Activated T-cell treated with anti-CD3 and anti-CD28 coated beads, Interleukin-2, amount 50 U/mL, for 24 hours (primary cell): ENCODE results near the gene TMEM132D.

Experiments
- DNase-seq: peaks from one replicate; pipeline ENCODE4 v3.0.0-alpha.2; 2020
- H3K27ac Mint-ChIP-seq: 2 replicates; pipeline ENCODE4 v1.8.0; 2020; ENCODE audit warnings: mild to moderate bottlenecking, mixed read lengths
- H3K27me3 Mint-ChIP-seq: 2 replicates; pipeline ENCODE4 v1.8.0; 2020; ENCODE audit warnings: mixed read lengths
- H3K36me3 Mint-ChIP-seq: 2 replicates; pipeline ENCODE4 v1.8.0; 2020; ENCODE audit warnings: low read depth, mixed read lengths
- H3K4me1 Mint-ChIP-seq: 2 replicates; pipeline ENCODE4 v1.8.0; 2020; ENCODE audit warnings: low read depth, mixed read lengths
- H3K4me3 Mint-ChIP-seq: 2 replicates; pipeline ENCODE4 v1.8.0; 2020; ENCODE audit warnings: mild to moderate bottlenecking, moderate library complexity, mixed read lengths
- H3K9me3 Mint-ChIP-seq: 2 replicates; pipeline ENCODE4 v1.8.0; 2020; ENCODE audit warnings: mixed read lengths

Gene TMEM132D

GRCh38 chr12:129083121-129083840 is 820.5 kb downstream of the TMEM132D start:
- Mint-ChIP-seq H3K27me3 (no peaks in the 10 kb centered on the region), H3K4me3 (no peak overlapping the region), H3K36me3 (no peaks in the 10 kb centered on the region), H3K9me3 (no peaks in the 10 kb centered on the region), H3K27ac (no peak overlapping the region), H3K4me1 (no peaks in the 10 kb centered on the region)
- DNase-seq = no peak

- H3K36me3 Mint-ChIP-seq = no peaks in the 10 kb centered on the region
- no peaks in the 10 kb centered on the region for H3K27me3 Mint-ChIP-seq
- no peak overlapping the region for H3K4me3 Mint-ChIP-seq
- H3K4me1 Mint-ChIP-seq = no peaks in the 10 kb centered on the region
- no peak for DNase-seq
- H3K27ac Mint-ChIP-seq = no peak overlapping the region
- no peaks in the 10 kb centered on the region for H3K9me3 Mint-ChIP-seq
Observed at GRCh38 chr12:129082441-129082840, 821.4 kb downstream of the TMEM132D start.

DNA sequence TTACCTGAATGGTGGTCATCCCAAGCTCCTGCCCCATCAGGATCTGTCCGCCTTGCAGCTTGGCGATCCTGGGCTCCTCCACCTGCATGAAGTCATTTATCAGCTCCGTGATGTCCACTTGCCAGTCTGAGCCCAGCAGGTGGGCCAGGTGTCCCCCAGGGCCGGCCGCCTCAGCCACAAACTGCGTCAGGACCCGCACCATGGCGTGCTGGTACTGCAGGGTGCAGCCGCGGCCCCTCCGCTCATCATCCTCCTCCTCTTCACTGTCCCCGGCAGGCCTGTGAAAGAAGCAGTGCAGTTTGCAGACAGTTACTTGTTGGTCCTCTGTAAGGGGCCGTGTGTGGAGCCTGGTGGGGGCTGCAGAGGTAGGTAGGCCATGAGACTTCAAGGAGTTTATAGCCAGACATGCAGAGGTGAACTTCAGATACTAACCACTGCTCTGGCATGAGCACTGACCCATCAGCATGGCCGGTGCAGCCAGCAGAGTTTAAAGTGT is 822.0 kb downstream of the TMEM132D start:
- Mint-ChIP-seq H3K27ac (no peak overlapping the region), H3K36me3 (no peaks in the 10 kb centered on the region), H3K4me1 (no peaks in the 10 kb centered on the region), H3K9me3 (no peaks in the 10 kb centered on the region), H3K4me3 (no peak overlapping the region), H3K27me3 (no peaks in the 10 kb centered on the region)
- no peak for DNase-seq

GRCh38 chr12:129080821-129081220 is 823.0 kb downstream of the TMEM132D start:
- H3K36me3 Mint-ChIP-seq = no peaks in the 10 kb centered on the region
- H3K4me1 Mint-ChIP-seq = no peaks in the 10 kb centered on the region
- H3K4me3 Mint-ChIP-seq = no peak overlapping the region
- no peak for DNase-seq
- H3K27ac Mint-ChIP-seq = no peak overlapping the region
- H3K27me3 Mint-ChIP-seq = no peaks in the 10 kb centered on the region
- H3K9me3 Mint-ChIP-seq = no peaks in the 10 kb centered on the region

DNA sequence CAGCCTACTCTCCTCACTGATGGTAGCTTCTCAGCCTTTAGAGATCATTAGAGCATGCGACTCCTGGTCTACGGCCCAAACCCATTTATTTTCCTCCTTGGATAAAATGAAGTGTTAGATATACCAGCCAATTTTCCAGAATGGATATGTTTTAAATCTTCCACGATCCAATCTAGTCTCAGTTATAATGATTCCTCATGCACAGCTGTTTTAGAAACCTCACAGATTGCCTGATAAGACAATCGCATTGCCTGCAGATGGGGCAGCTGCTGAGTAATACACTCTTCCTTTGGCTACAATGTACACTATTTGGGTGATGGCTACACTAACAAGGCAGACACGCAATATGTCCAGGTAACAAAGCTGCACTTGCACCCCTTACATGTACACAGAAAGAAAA is 823.4 kb downstream of the TMEM132D start:
- no peaks in the 10 kb centered on the region for H3K4me1 Mint-ChIP-seq
- no peak for DNase-seq
- H3K4me3 Mint-ChIP-seq = no peak overlapping the region
- no peaks in the 10 kb centered on the region for H3K36me3 Mint-ChIP-seq
- no peaks in the 10 kb centered on the region for H3K27me3 Mint-ChIP-seq
- H3K9me3 Mint-ChIP-seq = no peaks in the 10 kb centered on the region
- H3K27ac Mint-ChIP-seq = no peak overlapping the region

GRCh38 chr12:129079719-129080118 is 824.1 kb downstream of the TMEM132D start:
- Mint-ChIP-seq H3K4me3 (no peak overlapping the region), H3K36me3 (no peaks in the 10 kb centered on the region)

GRCh38 chr12:129076441-129077320 is 827.1 kb downstream of the TMEM132D start:
- no peaks in the 10 kb centered on the region for H3K4me1 Mint-ChIP-seq
- no peak overlapping the region for H3K27ac Mint-ChIP-seq
- no peaks in the 10 kb centered on the region for H3K36me3 Mint-ChIP-seq
- no peak overlapping the region for H3K4me3 Mint-ChIP-seq
- H3K27me3 Mint-ChIP-seq = no peaks in the 10 kb centered on the region
- DNase-seq = no peak
- no peaks in the 10 kb centered on the region for H3K9me3 Mint-ChIP-seq

More at GRCh38 chr12:129079719-129080118, 824.1 kb downstream of the TMEM132D start:
- Mint-ChIP-seq H3K9me3 (no peaks in the 10 kb centered on the region), H3K27ac (no peak overlapping the region), H3K27me3 (no peaks in the 10 kb centered on the region), H3K4me1 (no peaks in the 10 kb centered on the region)
- DNase-seq = no peak

- Mint-ChIP-seq H3K4me1 (no peaks in the 10 kb centered on the region), H3K9me3 (no peaks in the 10 kb centered on the region), H3K4me3 (no peak overlapping the region), H3K36me3 (no peaks in the 10 kb centered on the region), H3K27ac (no peak overlapping the region), H3K27me3 (no peaks in the 10 kb centered on the region)
- no peak for DNase-seq
Observed at GRCh38 chr12:129075460-129076208, 828.2 kb downstream of the TMEM132D start.

GRCh38 chr12:129074379-129074778 is 829.4 kb downstream of the TMEM132D start:
- Mint-ChIP-seq H3K4me3 (no peak overlapping the region), H3K27ac (no peak overlapping the region), H3K36me3 (no peaks in the 10 kb centered on the region), H3K27me3 (no peaks in the 10 kb centered on the region), H3K9me3 (no peaks in the 10 kb centered on the region), H3K4me1 (no peaks in the 10 kb centered on the region)
- DNase-seq = no peak

DNA sequence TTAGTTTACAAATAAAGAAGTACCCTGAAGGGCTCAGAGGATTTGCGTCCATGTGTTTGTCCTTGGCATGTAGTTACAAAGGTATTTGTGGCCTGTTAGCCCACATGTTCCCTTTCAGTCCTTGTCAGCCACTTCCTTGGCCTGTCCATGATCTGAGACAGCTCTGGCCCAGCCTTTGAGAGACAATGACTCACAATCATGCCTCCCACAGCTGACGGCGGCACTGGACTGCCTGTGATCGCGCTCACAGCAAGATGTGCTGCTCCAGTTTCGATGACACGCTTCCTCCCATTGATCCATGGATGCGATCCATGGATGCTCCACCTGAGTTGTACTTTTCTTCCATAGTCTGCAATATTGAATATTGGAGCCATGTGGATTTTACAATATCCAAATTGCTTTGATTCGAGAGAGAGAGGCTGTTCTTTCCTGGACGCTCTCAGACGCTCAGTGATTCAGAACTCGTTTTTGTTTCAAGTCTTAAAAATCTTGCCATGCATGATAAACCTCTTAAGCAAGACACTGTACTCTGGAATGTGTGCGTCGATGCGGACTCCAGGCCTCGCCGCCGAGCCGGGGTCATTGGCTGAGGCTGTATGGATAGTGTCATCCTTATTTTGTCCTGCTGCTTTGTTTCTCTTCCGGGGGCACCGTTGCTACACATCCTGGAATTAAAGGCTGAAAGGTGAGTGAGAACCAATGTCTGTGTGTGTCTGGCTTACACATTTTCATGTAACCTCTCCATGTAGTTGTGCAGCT is 830.5 kb downstream of the TMEM132D start:
- Mint-ChIP-seq H3K27me3 (no peaks in the 10 kb centered on the region), H3K4me3 (no peak overlapping the region), H3K27ac (no peak overlapping the region), H3K4me1 (no peaks in the 10 kb centered on the region), H3K9me3 (no peaks in the 10 kb centered on the region), H3K36me3 (no peaks in the 10 kb centered on the region)
- no peak for DNase-seq

GRCh38 chr12:129071362-129071761 is 832.5 kb downstream of the TMEM132D start:
- no peaks in the 10 kb centered on the region for H3K9me3 Mint-ChIP-seq
- H3K4me3 Mint-ChIP-seq = no peak overlapping the region
- no peaks in the 10 kb centered on the region for H3K36me3 Mint-ChIP-seq
- H3K27me3 Mint-ChIP-seq = no peaks in the 10 kb centered on the region
- no peaks in the 10 kb centered on the region for H3K4me1 Mint-ChIP-seq
- no peak overlapping the region for H3K27ac Mint-ChIP-seq
- no peak for DNase-seq

DNA sequence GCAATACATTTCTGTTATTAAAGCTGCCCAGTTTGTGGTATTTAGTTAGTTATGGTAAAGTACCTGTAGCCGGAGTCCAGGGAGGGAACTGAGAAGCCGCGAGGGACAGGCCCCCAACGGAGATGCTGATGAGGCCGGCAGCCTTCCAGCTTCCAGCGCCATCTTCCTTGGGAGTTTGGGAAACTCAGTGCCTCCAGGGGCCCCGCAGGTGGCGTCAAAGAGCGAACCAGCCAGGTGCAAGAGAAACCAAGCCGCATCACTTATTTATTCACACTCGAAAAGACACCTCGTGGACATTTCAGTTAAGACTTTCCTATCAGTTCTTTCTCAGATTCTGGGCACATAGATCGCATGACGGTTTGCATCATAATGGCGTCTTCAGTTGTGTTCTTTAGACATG is 833.9 kb downstream of the TMEM132D start:
- Mint-ChIP-seq H3K9me3 (peaks cover 2% of the 10 kb centered on the region), H3K4me3 (no peak overlapping the region), H3K27me3 (peaks cover 2% of the 10 kb centered on the region), H3K36me3 (no peaks in the 10 kb centered on the region), H3K4me1 (no peaks in the 10 kb centered on the region), H3K27ac (no peak overlapping the region)
- DNase-seq = no peak

- no peaks in the 10 kb centered on the region for H3K4me1 Mint-ChIP-seq
- H3K9me3 Mint-ChIP-seq = peaks cover 2% of the 10 kb centered on the region
Observed at GRCh38 chr12:129068684-129069083, 835.1 kb downstream of the TMEM132D start.

DNA sequence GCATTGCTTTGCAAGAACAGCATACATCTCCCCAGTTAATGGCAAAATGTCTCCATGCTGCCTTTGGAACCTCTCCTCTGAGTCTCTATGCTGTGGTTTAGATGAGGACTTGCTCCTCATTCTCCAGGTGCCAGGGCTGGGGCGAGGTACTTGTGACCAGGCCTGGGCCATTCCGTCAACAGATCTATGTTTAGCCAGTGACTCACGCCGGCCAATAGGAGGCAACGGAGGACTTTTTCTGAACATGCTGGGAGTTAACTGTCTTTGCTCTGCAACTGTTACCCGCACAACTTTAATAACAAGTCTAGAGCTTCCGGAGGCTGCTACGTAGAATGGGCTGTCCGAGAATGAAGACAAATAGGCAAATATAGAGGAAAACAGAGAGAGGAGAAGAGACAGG is 836.3 kb downstream of the TMEM132D start:
- Mint-ChIP-seq H3K27me3 (peaks cover 2% of the 10 kb centered on the region), H3K27ac (no peak overlapping the region)
- DNase-seq = no peak

More at GRCh38 chr12:129068684-129069083, 835.1 kb downstream of the TMEM132D start:
- Mint-ChIP-seq H3K27ac (no peak overlapping the region), H3K4me3 (no peak overlapping the region), H3K27me3 (peaks cover 2% of the 10 kb centered on the region), H3K36me3 (no peaks in the 10 kb centered on the region)
- no peak for DNase-seq

More for the DNA sequence above, 836.3 kb downstream of the TMEM132D start:
- Mint-ChIP-seq H3K4me3 (no peak overlapping the region), H3K36me3 (no peaks in the 10 kb centered on the region), H3K9me3 (peaks cover 5% of the 10 kb centered on the region), H3K4me1 (no peaks in the 10 kb centered on the region)
